H1 (cell line): ENCODE results near the gene ZNF3. TPM values are rescaled to one million over a fixed set of nuclear protein-coding genes. Genes with fewer than 3 reads are reported as not detected.
A peak's percentile ranks its signal among the peaks of the same experiment; 100 is the strongest.

Source experiments
- CTCF ChIA-PET: fragments of 300-600 bp; sonication (Branson Sonifier 250); formaldehyde crosslinking; loops from one replicate; lab custom pipeline; 2021; ENCODE audit not compliant: partially characterized antibody; lab: Charles Lee
- POLR2A ChIA-PET: fragments of 300-600 bp; sonication (Branson Sonifier 250); formaldehyde crosslinking; loops from one replicate; lab custom pipeline; 2021; ENCODE audit warnings: inconsistent platforms; ENCODE audit not compliant: partially characterized antibody; lab: Charles Lee
- DNase-seq, 2 experiments: peaks; one replicate each; pipeline versions ENCODE4 v3.0.0 to v3.0.0-alpha.2; 2010 to 2022; ENCODE audit warnings: low spot score in 2 of 2, low read depth in 1 of 2, mixed read lengths in 1 of 2
- FAIRE-seq: peaks from 2 replicates; lab custom pipeline; 2011; peaks lifted over from hg19 to GRCh38; lab: Jason Lieb, UNC
- H2AFZ ChIP-seq: 2 replicates; pipeline ENCODE4 v1.8.1; 2012; ENCODE audit warnings: low read length, inconsistent platforms
- H2AK5ac ChIP-seq: 2 replicates; pipeline ENCODE4 v1.6.1; 2013; ENCODE audit warnings: low read depth, low read length
- H2BK120ac ChIP-seq: replicated peaks from 2 replicates; pipeline ENCODE3; 2013; ENCODE audit warnings: low read depth, low read length, inconsistent platforms
- H2BK12ac ChIP-seq: 2 replicates; pipeline ENCODE4 v1.6.1; 2013; ENCODE audit warnings: low read depth, low read length
- H2BK15ac ChIP-seq: 2 replicates; pipeline ENCODE4 v1.6.1; 2013; ENCODE audit warnings: low read length
- H2BK20ac ChIP-seq: 2 replicates; pipeline ENCODE4 v1.6.1; 2013; ENCODE audit warnings: low read length
- H2BK5ac ChIP-seq: 2 replicates; pipeline ENCODE4 v1.6.1; 2013; ENCODE audit warnings: low read depth, low read length
- H3K14ac ChIP-seq: 2 replicates; pipeline ENCODE4 v1.6.1; 2013; ENCODE audit warnings: inconsistent platforms; ENCODE audit not compliant: insufficient read length
- H3K18ac ChIP-seq: 2 replicates; pipeline ENCODE4 v1.6.1; 2013; ENCODE audit warnings: low read length; ENCODE audit errors: extremely low read depth
- H3K23ac ChIP-seq: 2 replicates; pipeline ENCODE4 v1.6.1; 2013; ENCODE audit warnings: inconsistent platforms; ENCODE audit not compliant: insufficient read length
- H3K23me2 ChIP-seq: 2 replicates; pipeline ENCODE4 v1.6.1; 2013; ENCODE audit warnings: low read depth, low read length
- H3K27ac ChIP-seq: 2 replicates; pipeline ENCODE4 v1.6.1; 2011; ENCODE audit warnings: low read depth, low read length, inconsistent platforms
- H3K27me3 ChIP-seq, 4 experiments: replicated peaks in 1 of 4; 1 replicate in 1 of 4; 2 replicates in 3 of 4; pipeline versions ENCODE4 v1.6.1 to v1.8.1; 2011 to 2013; ENCODE audit warnings: low read length in 3 of 4, mild to moderate bottlenecking in 3 of 4, inconsistent platforms in 2 of 4, mixed read lengths in 2 of 4, moderate library complexity in 1 of 4; ENCODE audit not compliant: control insufficient read depth in 3 of 4, insufficient read depth in 3 of 4; ENCODE audit errors: extremely low read depth in 1 of 4
- H3K36me3 ChIP-seq, 4 experiments: 2 replicates each; pipeline versions ENCODE4 v1.6.1 to v1.8.1; 2011 to 2013; ENCODE audit warnings: mild to moderate bottlenecking in 4 of 4, low read length in 3 of 4, moderate library complexity in 2 of 4, control low read depth in 1 of 4, inconsistent platforms in 1 of 4; ENCODE audit not compliant: insufficient read depth in 4 of 4, control insufficient read depth in 2 of 4
- H3K4ac ChIP-seq: replicated peaks from 2 replicates; pipeline ENCODE3; 2013; ENCODE audit warnings: low read length, low read depth, mixed read lengths, inconsistent platforms; ENCODE audit not compliant: insufficient read length
- H3K4me1 ChIP-seq, 4 experiments: replicated peaks in 1 of 4; 1 replicate in 1 of 4; 2 replicates in 3 of 4; pipeline versions ENCODE4 v1.6.1 to v1.8.1; 2011 to 2013; ENCODE audit warnings: low read length in 3 of 4, inconsistent platforms in 2 of 4, mixed read lengths in 1 of 4; ENCODE audit not compliant: insufficient read depth in 4 of 4, control insufficient read depth in 3 of 4
- H3K4me2 ChIP-seq, 2 experiments: 2 replicates each; pipeline versions ENCODE4 v1.6.1 to v1.8.1; 2011 to 2013; ENCODE audit warnings: low read depth in 2 of 2, low read length in 2 of 2, control low read depth in 1 of 2, inconsistent platforms in 1 of 2, mild to moderate bottlenecking in 1 of 2; ENCODE audit not compliant: insufficient read depth in 1 of 2
- H3K4me3 ChIP-seq, 4 experiments: fragments of 200-600, 300-600 bp in 1 of 4; sonication (generic), shearing (Covaris generic), sonication (Bioruptor Twin) in 1 of 4; 2 replicates each; pipeline versions ENCODE4 v1.5.1 to v1.8.1; 2011 to 2016; ENCODE audit warnings: low read length in 4 of 4, low read depth in 3 of 4, control low read depth in 2 of 4, inconsistent platforms in 2 of 4, mild to moderate bottlenecking in 2 of 4, mixed read lengths in 1 of 4, moderate library complexity in 1 of 4; ENCODE audit not compliant: insufficient read depth in 2 of 4; ENCODE audit errors: extremely low read depth in 1 of 4
- H3K56ac ChIP-seq: replicated peaks from 2 replicates; pipeline ENCODE3; 2013; ENCODE audit warnings: low read depth, mild to moderate bottlenecking, mixed read lengths, low read length, inconsistent platforms; ENCODE audit not compliant: insufficient read length
- H3K79me1 ChIP-seq: 2 replicates; pipeline ENCODE4 v1.6.1; 2013; ENCODE audit warnings: low read depth, low read length, control low read depth
- H3K79me2 ChIP-seq, 2 experiments: 2 replicates each; pipeline versions ENCODE4 v1.6.1 to v1.8.1; 2012 to 2013; ENCODE audit warnings: low read length in 2 of 2, mild to moderate bottlenecking in 2 of 2, inconsistent platforms in 1 of 2; ENCODE audit not compliant: insufficient read depth in 2 of 2, control insufficient read depth in 1 of 2
- H3K9ac ChIP-seq, 4 experiments: replicated peaks in 1 of 4; 1 replicate in 1 of 4; 2 replicates in 3 of 4; pipeline versions ENCODE4 v1.6.1 to v1.8.1; 2011 to 2013; ENCODE audit warnings: low read depth in 3 of 4, low read length in 3 of 4, control low read depth in 2 of 4, mild to moderate bottlenecking in 2 of 4, moderate library complexity in 2 of 4, inconsistent platforms in 1 of 4; ENCODE audit errors: extremely low read depth in 1 of 4
- H3K9me3 ChIP-seq, 2 experiments: 2 replicates each; pipeline versions ENCODE4 v1.6.1 to v1.8.1; 2012 to 2013; ENCODE audit warnings: mild to moderate bottlenecking in 2 of 2, moderate library complexity in 2 of 2, control low read depth in 1 of 2, inconsistent platforms in 1 of 2, low read depth in 1 of 2, low read length in 1 of 2, mixed read lengths in 1 of 2; ENCODE audit not compliant: insufficient read depth in 2 of 2
- H4K20me1 ChIP-seq, 2 experiments: replicated peaks in 1 of 2; 2 replicates each; pipeline versions ENCODE3 to v1.8.1; 2011 to 2013; ENCODE audit warnings: inconsistent platforms in 2 of 2, low read length in 2 of 2, mild to moderate bottlenecking in 1 of 2; ENCODE audit not compliant: insufficient read depth in 2 of 2, control insufficient read depth in 1 of 2
- H4K5ac ChIP-seq: 2 replicates; pipeline ENCODE4 v1.6.1; 2013; ENCODE audit warnings: low read length, low read depth, mixed read lengths, inconsistent platforms; ENCODE audit not compliant: insufficient read length
- H4K8ac ChIP-seq: 2 replicates; pipeline ENCODE4 v1.8.0; 2013; ENCODE audit warnings: mild to moderate bottlenecking, moderate library complexity, low read length, inconsistent platforms; ENCODE audit not compliant: insufficient read depth; ENCODE audit errors: extremely low read depth
- H4K91ac ChIP-seq: replicated peaks from 2 replicates; pipeline ENCODE3; 2013; ENCODE audit warnings: low read length, mixed read lengths, inconsistent platforms; ENCODE audit not compliant: insufficient read length
- POLR2A ChIP-seq, 2 experiments: IDR thresholded peaks; 1 replicate in 1 of 2; 2 replicates in 1 of 2; pipeline ENCODE4 v1.6.1; 2011; ENCODE audit warnings: low read depth in 2 of 2, low read length in 2 of 2, mild to moderate bottlenecking in 2 of 2; ENCODE audit errors: control extremely low read depth in 1 of 2
- POLR2AphosphoS5 ChIP-seq: IDR thresholded peaks from 2 replicates; pipeline ENCODE4 v1.6.1; 2011; ENCODE audit warnings: low read depth, low read length
- SP1 ChIP-seq: IDR thresholded peaks from 2 replicates; pipeline ENCODE4 v1.6.1; 2011; ENCODE audit warnings: low read depth, low read length
- ZNF274 ChIP-seq: IDR thresholded peaks from 2 replicates; pipeline ENCODE4 v1.7.0; 2012; ENCODE audit warnings: low read length, borderline replicate concordance; ENCODE audit errors: extremely low read depth
- WGBS, 2 experiments: shearing (Covaris generic) in 1 of 2; methylation state at CpG; one replicate each; pipeline versions ENCODE4 v1.1.6 to v1.1.7; 2013 to 2015; ENCODE audit warnings: low lambda C conversion rate in 2 of 2, mixed read lengths in 2 of 2, inconsistent platforms in 1 of 2, low coverage in 1 of 2, missing lambda C conversion rate in 1 of 2; ENCODE audit not compliant: insufficient replicate concordance in 2 of 2, insufficient coverage in 1 of 2, insufficient read length in 1 of 2; ENCODE audit errors: extremely low coverage in 1 of 2, missing lambda C conversion rate in 1 of 2; 5-methylcytosine and 5-hydroxymethylcytosine counted together
- polyA plus RNA-seq, 7 experiments: library from polyadenylated mRNA; depleted of rRNA in 3 of 7; stranded (reverse) in 5 of 7; unstranded in 2 of 7; fragments of >200 nt in 5 of 7; fragments of 200-250 nt in 2 of 7; gene quantifications; 1 replicate in 5 of 7; 2 replicates in 1 of 7; 4 replicates in 1 of 7; pipeline versions ENCODE4 v1.2.1 to v1.2.3, GENCODE V29; 2011 to 2013; ENCODE audit warnings: missing spikeins in 2 of 7, mixed read lengths in 2 of 7
- total RNA-seq: library from RNA; stranded (reverse); fragmentation: NEBNext Ultra II Directional; extraction: Animal tissue kit (Norgen Biotek cat#: 25700); gene quantifications from 2 replicates; pipeline ENCODE4 v1.2.1, GENCODE V29; 2021

Gene ZNF3
- total and polyA plus RNA-seq, 2 of the 8 experiments (the other 6 are each of a cell fraction or from before 2014, with no cell fraction given) = 26.9 to 49.1 TPM

- Histone ChIP-seq H3K4ac (no peak overlapping the region), H3K14ac (no peak overlapping the region), H3K79me2 (peaks cover 0 to 25% of the 10 kb centered on the region in 2 experiments; a peak in 3 of 4 replicates), H2BK12ac (no peak overlapping the region), H2BK20ac (no peak overlapping the region), H3K18ac (no peak overlapping the region), H2BK5ac (no peak overlapping the region; the same call in 1 of the 2 replicates), H2BK120ac (no peak overlapping the region), H3K36me3 (peaks cover 66 to 77% (median 70%) of the 10 kb centered on the region in 4 experiments), H4K20me1 (peaks cover 24 to 33% of the 10 kb centered on the region in 2 experiments), H3K23me2 (peaks cover 4% of the 10 kb centered on the region; the same call in 1 of the 2 replicates), H4K91ac (no peak overlapping the region), H2AFZ (no peak overlapping the region), H2BK15ac (no peak overlapping the region), H3K23ac (no peak overlapping the region), H3K4me2 (no peak overlapping the region), H4K8ac (no peak overlapping the region), H3K79me1 (peaks cover 13% of the 10 kb centered on the region), H3K27ac (no peak overlapping the region), H3K4me1 (no peaks in the 10 kb centered on the region; a peak in 1 of 7 replicates), H3K9ac (no peak overlapping the region), H2AK5ac (no peak overlapping the region), H3K56ac (no peak overlapping the region), H3K9me3 (no peaks in the 10 kb centered on the region), H3K4me3 (no peak overlapping the region), H4K5ac (no peak overlapping the region), H3K27me3 (no peaks in the 10 kb centered on the region)
- 94% methylated on average over 8 of the region's 8 CpGs; no CpG with 5 or more reads in 1 of the 2 experiments for WGBS, 2 experiments
- no peak for FAIRE-seq
- POLR2A ChIA-PET = interaction anchor here (0.9 to 19.5 kb wide), 16 partner anchors 9 to 401 kb away, joined by 3 to 722 read pairs (median 4); partner anchors contain the start of genes AP4M1, COPS6, LAMTOR4 and MCM7
- CTCF ChIA-PET = interaction anchor here (1.3 kb wide), 1 partner anchor 30 kb away, joined by 4 read pairs; no protein-coding TSS in a partner anchor
- peak; percentile 84 for TF ChIP-seq POLR2AphosphoS5
- peak; percentile 57 to 80 for TF ChIP-seq POLR2A (IDR thresholded peaks at IDR 0.05; ENCODE audit: control extremely low read depth in 1 of 2, low read depth in 2 of 2, low read length in 2 of 2)
- no peak for TF ChIP-seq ZNF274
- TF ChIP-seq SP1 = 0 out of 2 replicates have a peak, but pooled peaks have one; percentile 10
- DNase-seq = no peak
Observed at GRCh38 chr7:100093054-100093453, 11.5 kb upstream of the ZNF3 start.
